Esophagus squamous epithelium (tissue), 4 donors: ENCODE data around the gene UCHL3.

Experiments
- POLR2A ChIP-seq, 4 donors: fragments of 450-650 bp; IDR thresholded peaks; one replicate each; pipeline ENCODE4 v1.6.1; 2017; ENCODE audit warnings: antibody characterized with exemption in 4 of 4, mild to moderate bottlenecking in 4 of 4, moderate library complexity in 3 of 4
- TF ChIP-seq, protein P1 (sequence below), 6 experiments: fragments of 450-650 bp in 4 of 6; fragments of 200-600 bp in 2 of 6; sonication (generic) in 2 of 6; IDR thresholded peaks; one replicate each; pipeline ENCODE4 v1.5.1; 2016 to 2019; ENCODE audit warnings: antibody characterized with exemption in 6 of 6, mild to moderate bottlenecking in 4 of 6, moderate library complexity in 4 of 6

- TF ChIP-seq, protein P1, sequence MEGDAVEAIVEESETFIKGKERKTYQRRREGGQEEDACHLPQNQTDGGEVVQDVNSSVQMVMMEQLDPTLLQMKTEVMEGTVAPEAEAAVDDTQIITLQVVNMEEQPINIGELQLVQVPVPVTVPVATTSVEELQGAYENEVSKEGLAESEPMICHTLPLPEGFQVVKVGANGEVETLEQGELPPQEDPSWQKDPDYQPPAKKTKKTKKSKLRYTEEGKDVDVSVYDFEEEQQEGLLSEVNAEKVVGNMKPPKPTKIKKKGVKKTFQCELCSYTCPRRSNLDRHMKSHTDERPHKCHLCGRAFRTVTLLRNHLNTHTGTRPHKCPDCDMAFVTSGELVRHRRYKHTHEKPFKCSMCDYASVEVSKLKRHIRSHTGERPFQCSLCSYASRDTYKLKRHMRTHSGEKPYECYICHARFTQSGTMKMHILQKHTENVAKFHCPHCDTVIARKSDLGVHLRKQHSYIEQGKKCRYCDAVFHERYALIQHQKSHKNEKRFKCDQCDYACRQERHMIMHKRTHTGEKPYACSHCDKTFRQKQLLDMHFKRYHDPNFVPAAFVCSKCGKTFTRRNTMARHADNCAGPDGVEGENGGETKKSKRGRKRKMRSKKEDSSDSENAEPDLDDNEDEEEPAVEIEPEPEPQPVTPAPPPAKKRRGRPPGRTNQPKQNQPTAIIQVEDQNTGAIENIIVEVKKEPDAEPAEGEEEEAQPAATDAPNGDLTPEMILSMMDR (IDR thresholded peaks at IDR 0.05): no peak
- no peak for TF ChIP-seq POLR2A (IDR thresholded peaks at IDR 0.05)
Observed at GRCh38 chr13:75554464-75554863, 4.9 kb downstream of the UCHL3 start.
